Activated CD4-positive, alpha-beta T cell treated with anti-CD3 and anti-CD28 coated beads for 1 hour (primary cell): ENCODE measurements around the gene PLA2R1.

Source experiments
- DNase-seq: peaks from one replicate; pipeline ENCODE4 v3.0.0-alpha.2; 2020

Gene PLA2R1

GRCh38 chr2:159891917-159892730 lies 170.3 kb downstream of the PLA2R1 start:
- DNase-seq: no peak

GRCh38 chr2:159891267-159891588 lies 171.2 kb downstream of the PLA2R1 start:
- DNase-seq: no peak

GRCh38 chr2:159890551-159891266 lies 171.7 kb downstream of the PLA2R1 start:
- DNase-seq: no peak

- DNase-seq: no peak
These were observed 180.2 kb downstream of the PLA2R1 start for GRCh38 chr2:159882130-159882745.
